DOHH2 (cell line): ENCODE results near the gene SLC2A11.
"Not testable (repeated sequence)": the region's sequence is repeated elsewhere in the genome, so short reads cannot be mapped to it uniquely, and the experiment has no call there.

ENCODE experiments used
- H3F3A ChIP-seq: fragments of 200-600 bp; sonication (generic), shearing (Covaris generic); 2 replicates; pipeline ENCODE4 v1.6.0; 2016; ENCODE audit warnings: antibody characterized with exemption, mild to moderate bottlenecking; ENCODE audit not compliant: control insufficient read depth, insufficient read depth
- H3K27ac ChIP-seq: fragments of 200-600 bp; sonication (generic); 2 replicates; pipeline ENCODE4 v1.5.1; 2014; ENCODE audit warnings: low read depth, mild to moderate bottlenecking, low read length, moderate library complexity
- H3K27me3 ChIP-seq: fragments of 200-600 bp; sonication (generic); 2 replicates; pipeline ENCODE4 v1.6.1; 2014; ENCODE audit warnings: mild to moderate bottlenecking, low read length, mixed read lengths; ENCODE audit not compliant: control insufficient read depth
- H3K36me3 ChIP-seq: fragments of 200-600 bp; sonication (generic); 2 replicates; pipeline ENCODE4 v1.6.1; 2014; ENCODE audit warnings: mild to moderate bottlenecking, low read length, moderate library complexity, mixed read lengths; ENCODE audit not compliant: control insufficient read depth
- H3K4me1 ChIP-seq: fragments of 200-600 bp; sonication (generic); 2 replicates; pipeline ENCODE4 v1.6.1; 2014; ENCODE audit warnings: mild to moderate bottlenecking, low read length, mixed read lengths; ENCODE audit not compliant: control insufficient read depth
- H3K4me2 ChIP-seq: fragments of 200-600 bp; sonication (generic); 2 replicates; pipeline ENCODE4 v1.6.0; 2014; ENCODE audit warnings: mild to moderate bottlenecking, low read length, moderate library complexity
- H3K4me3 ChIP-seq: fragments of 200-600 bp; sonication (generic); 2 replicates; pipeline ENCODE4 v1.5.1; 2014; ENCODE audit warnings: mild to moderate bottlenecking, low read length, mixed read lengths
- H3K79me2 ChIP-seq: fragments of 200-600 bp; sonication (generic); 2 replicates; pipeline ENCODE4 v1.6.1; 2014; ENCODE audit warnings: mild to moderate bottlenecking, low read length, mixed read lengths; ENCODE audit not compliant: control insufficient read depth
- H3K9me2 ChIP-seq: fragments of 200-600 bp; sonication (generic); replicated peaks from 2 replicates; pipeline ENCODE4 v1.6.1; 2014; ENCODE audit warnings: mild to moderate bottlenecking, low read length, mixed read lengths; ENCODE audit not compliant: control insufficient read depth
- H3K9me3 ChIP-seq: fragments of 200-600 bp; sonication (generic); 2 replicates; pipeline ENCODE4 v1.6.1; 2014; ENCODE audit warnings: antibody characterized with exemption, low read length, mixed read lengths; ENCODE audit not compliant: control insufficient read depth, insufficient read depth
- H4K20me1 ChIP-seq: fragments of 200-600 bp; sonication (generic); 2 replicates; pipeline ENCODE4 v1.6.0; 2014; ENCODE audit warnings: low read depth, mild to moderate bottlenecking, antibody characterized with exemption, low read length, moderate library complexity; ENCODE audit not compliant: control insufficient read depth, insufficient read depth
- CTCF ChIP-seq: fragments of 200-600 bp; sonication (generic); IDR thresholded peaks from one replicate; pipeline ENCODE4 v1.5.1; 2014; ENCODE audit warnings: antibody characterized with exemption, mild to moderate bottlenecking, low read depth, low read length; ENCODE audit not compliant: poor library complexity, severe bottlenecking
- EZH2phosphoT487 ChIP-seq: fragments of 200-600 bp; sonication (generic); IDR thresholded peaks from 2 replicates; pipeline ENCODE4 v1.6.1; 2017; ENCODE audit warnings: borderline replicate concordance, mild to moderate bottlenecking, antibody characterized with exemption, low read length, moderate library complexity, mixed read lengths

Gene SLC2A11

GRCh38 chr22:23856721-23857605 lies 712 bp upstream of the SLC2A11 start:
- H4K20me1 ChIP-seq: no peaks in the 10 kb centered on the region
- H3K27me3 ChIP-seq: no peaks in the 10 kb centered on the region
- H3K9me2 ChIP-seq: no peaks in the 10 kb centered on the region
- peaks cover 6% of the 10 kb centered on the region; the same call in 1 of the 2 replicates for H3F3A ChIP-seq
- TF ChIP-seq CTCF: no peak
- no peak for TF ChIP-seq EZH2phosphoT487
- H3K4me3 ChIP-seq: peak overlapping the region; percentile 81
- H3K27ac ChIP-seq: peak overlapping the region; percentile 82
- peak overlapping the region; percentile 72 for H3K4me2 ChIP-seq
- peaks cover 28% of the 10 kb centered on the region for H3K4me1 ChIP-seq
- H3K9me3 ChIP-seq: no peaks in the 10 kb centered on the region
- peaks cover 14% of the 10 kb centered on the region for H3K79me2 ChIP-seq
- H3K36me3 ChIP-seq: no peaks in the 10 kb centered on the region

- Histone ChIP-seq H3K4me2 (peak overlapping the region; percentile 72), H3K4me3 (peak overlapping the region; percentile 81), H3K79me2 (peaks cover 14% of the 10 kb centered on the region), H4K20me1 (no peaks in the 10 kb centered on the region), H3K36me3 (no peaks in the 10 kb centered on the region), H3K9me2 (no peaks in the 10 kb centered on the region), H3K27me3 (no peaks in the 10 kb centered on the region), H3K27ac (peak overlapping the region; percentile 82), H3K4me1 (peaks cover 28% of the 10 kb centered on the region), H3F3A (peaks cover 3% of the 10 kb centered on the region; the same call in 1 of the 2 replicates), H3K9me3 (no peaks in the 10 kb centered on the region)
- TF ChIP-seq EZH2phosphoT487: no peak
- TF ChIP-seq CTCF: no peak
Observed at GRCh38 chr22:23858484-23858815, 775 bp downstream of the SLC2A11 start.

GRCh38 chr22:23859201-23859600 lies 1.5 kb downstream of the SLC2A11 start:
- Histone ChIP-seq H4K20me1 (no peaks in the 10 kb centered on the region), H3F3A (peaks cover 3% of the 10 kb centered on the region; the same call in 1 of the 2 replicates), H3K79me2 (peaks cover 14% of the 10 kb centered on the region), H3K27ac (no peak overlapping the region), H3K4me3 (peak overlapping the region; percentile 81), H3K4me2 (peak overlapping the region; percentile 72), H3K36me3 (no peaks in the 10 kb centered on the region), H3K4me1 (peaks cover 28% of the 10 kb centered on the region), H3K27me3 (no peaks in the 10 kb centered on the region), H3K9me3 (no peaks in the 10 kb centered on the region), H3K9me2 (no peaks in the 10 kb centered on the region)
- TF ChIP-seq EZH2phosphoT487: no peak
- no peak for TF ChIP-seq CTCF

GRCh38 chr22:23860187-23860586 lies 2.5 kb downstream of the SLC2A11 start:
- not testable (repeated sequence) for H3K4me2 ChIP-seq
- H3K4me1 ChIP-seq: peaks cover 28% of the 10 kb centered on the region

More at GRCh38 chr22:23860187-23860586, 2.5 kb downstream of the SLC2A11 start:
- H3K9me2 ChIP-seq, H3K27me3 ChIP-seq, H3K9me3 ChIP-seq, H3F3A ChIP-seq, H3K4me3 ChIP-seq, H3K36me3 ChIP-seq, H3K27ac ChIP-seq, H4K20me1 ChIP-seq: not testable (repeated sequence)
- H3K79me2 ChIP-seq: peaks cover 14% of the 10 kb centered on the region
